GM19324 (cell line): ENCODE results near the gene DNASE2.
"Not testable (repeated sequence)": the region's sequence is repeated elsewhere in the genome, so short reads cannot be mapped to it uniquely, and the experiment has no call there.

ENCODE experiments used
- ATAC-seq: cut with Tn5 transposase; IDR thresholded peaks from one replicate; pipeline ENCODE4 v1.9.1; 2021; ENCODE audit warnings: mild to moderate bottlenecking, moderate library complexity; ENCODE audit not compliant: unreplicated experiment, low FRiP score

The DNASE2 gene

DNA sequence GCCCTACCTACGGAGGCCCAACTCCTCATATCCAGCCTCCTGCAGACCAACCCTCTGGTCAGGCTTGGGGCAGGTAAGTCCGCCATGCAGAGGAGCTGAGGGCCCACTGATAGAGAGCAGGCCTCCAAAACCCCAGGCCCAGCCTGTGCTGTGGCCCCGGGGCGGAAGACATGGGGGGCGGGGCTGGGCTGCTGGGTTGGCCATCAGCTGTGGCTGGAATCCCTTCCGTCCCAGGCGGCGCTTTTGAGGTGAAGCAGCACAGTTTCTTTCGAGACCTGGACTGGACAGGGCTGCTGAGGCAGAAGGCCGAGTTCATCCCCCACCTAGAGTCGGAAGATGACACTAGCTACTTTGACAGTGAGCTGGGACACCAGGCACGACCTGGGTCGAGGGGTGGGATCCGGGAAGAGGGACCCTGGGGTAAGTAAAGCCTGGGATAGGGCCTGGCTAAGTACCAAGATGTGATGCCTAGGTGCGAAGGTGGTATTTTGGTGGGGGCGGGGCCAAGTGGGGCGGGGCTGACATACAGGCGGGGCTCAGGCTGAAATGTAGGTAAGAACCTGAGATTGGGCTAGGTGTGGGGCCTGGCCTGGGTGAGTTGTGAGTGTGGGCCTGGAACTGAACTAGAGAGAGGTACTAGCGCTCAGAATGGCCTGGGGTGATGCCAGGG lies 15.4 kb downstream of the DNASE2 start:
- no peak for ATAC-seq

DNA sequence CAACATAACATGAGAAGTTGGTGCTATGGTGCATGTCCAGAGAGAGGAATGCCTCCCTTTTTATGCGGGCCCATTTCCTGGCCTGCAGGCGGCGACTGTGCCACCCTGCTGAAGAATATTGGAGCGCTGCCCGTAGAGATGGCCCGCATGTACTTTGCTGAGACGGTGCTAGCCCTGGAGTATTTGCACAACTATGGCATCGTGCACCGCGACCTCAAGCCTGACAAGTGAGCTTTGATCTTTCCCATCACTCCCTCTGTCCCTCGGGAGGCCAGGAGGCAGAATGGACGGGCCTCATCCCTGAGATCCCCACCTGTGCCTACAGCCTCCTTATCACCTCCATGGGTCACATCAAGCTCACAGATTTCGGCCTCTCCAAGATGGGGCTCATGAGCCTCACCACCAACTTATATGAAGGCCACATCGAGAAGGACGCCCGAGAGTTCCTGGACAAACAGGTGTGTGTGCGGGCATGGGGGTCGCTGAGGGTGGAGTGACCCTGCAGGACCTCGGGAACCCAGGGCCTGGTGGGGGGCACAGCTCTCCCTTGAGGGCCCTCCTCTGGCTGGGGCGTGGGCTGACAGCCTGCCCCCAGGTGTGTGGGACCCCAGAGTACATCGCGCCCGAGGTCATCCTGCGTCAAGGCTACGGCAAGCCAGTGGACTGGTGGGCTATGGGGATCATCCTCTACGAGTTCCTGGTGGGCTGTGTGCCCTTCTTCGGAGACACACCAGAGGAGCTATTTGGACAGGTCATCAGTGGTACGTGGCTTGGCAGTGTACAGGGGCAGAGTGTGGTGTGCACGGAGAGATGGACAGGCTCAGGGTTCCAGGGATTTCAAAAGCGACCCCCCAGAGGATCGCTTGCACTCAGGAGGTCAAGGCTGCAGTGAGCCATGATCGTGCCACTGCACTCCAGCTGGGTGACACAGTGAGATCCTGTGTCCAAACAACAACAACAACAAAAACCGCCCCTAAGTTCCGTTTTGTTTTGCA lies 16.2 kb downstream of the DNASE2 start:
- no peak for ATAC-seq

DNA sequence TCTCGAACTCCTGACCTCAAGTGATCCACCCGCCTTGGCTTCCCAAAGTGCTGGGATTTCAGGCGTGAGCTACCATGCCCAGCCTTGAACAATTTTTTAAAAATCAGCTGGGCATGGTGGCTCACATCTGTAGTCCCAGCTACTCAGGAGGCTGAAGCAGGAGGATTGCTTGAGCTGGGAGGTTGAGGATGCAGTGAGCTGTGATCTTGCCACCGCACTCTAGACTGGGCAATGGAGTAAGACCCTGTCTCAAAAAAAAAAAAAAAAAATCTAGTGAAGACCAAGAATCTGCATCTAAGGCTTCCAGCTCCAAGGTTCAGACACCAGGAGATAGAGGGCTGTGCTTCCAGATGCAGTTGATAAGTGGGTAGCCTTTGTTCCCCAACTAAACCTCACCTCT lies 17.1 kb downstream of the DNASE2 start:
- ATAC-seq: no peak

DNA sequence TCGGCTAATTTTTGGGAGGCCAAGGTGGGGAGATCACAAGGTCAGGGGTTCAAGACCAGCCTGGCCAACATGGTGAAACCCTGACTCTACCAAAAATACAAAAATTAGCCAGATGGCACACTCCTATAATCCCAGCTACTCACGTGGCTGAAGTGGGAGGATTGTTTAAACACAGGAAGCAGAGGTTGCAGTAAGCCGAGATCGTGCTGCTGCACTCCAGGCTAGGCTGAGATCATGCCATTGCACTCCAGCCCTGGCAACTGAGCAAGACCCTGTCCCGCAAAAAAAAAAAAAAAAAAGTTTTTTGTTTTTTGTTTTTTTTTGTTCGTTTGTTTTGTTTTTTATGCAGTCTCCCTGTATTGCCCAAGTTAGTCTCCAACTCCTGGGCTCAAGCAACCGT lies 21.7 kb downstream of the DNASE2 start:
- ATAC-seq: no peak

DNA sequence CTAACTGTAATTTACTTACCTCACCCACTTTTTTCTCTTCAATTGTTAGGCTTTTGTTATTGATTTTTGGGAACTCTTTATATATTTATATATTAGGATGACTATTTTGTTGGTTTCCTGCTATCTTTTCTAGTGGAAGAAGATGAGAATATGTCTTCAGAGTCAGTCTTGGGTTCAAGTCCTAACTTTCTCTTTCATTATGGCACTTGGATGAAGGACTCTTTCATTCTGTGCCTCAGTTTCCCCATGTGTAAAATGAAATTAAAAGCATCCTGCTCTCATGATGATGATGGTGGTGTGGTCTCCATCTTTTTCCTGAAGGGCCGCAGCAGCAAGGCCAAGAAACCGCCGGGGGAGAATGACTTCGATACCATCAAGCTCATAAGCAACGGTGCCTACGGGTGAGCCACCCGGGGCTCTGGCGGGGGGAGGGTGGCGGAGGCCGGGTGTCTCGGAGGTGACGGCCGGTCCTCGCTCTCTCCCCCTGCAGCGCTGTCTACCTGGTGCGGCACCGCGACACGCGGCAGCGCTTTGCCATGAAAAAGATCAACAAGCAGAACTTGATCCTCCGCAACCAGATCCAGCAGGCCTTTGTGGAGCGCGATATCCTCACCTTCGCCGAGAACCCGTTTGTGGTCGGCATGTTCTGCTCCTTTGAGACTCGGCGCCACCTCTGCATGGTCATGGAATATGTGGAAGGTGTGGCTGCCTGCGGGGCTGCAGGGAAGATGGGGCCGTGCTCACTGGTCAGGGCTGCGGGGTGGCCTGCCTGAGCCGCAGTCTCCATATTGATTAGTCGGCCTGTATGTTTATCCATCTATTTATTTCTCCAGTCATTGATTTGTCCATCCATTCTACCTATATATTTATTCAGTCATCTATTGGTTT lies 23.0 kb downstream of the DNASE2 start:
- ATAC-seq: no peak

DNA sequence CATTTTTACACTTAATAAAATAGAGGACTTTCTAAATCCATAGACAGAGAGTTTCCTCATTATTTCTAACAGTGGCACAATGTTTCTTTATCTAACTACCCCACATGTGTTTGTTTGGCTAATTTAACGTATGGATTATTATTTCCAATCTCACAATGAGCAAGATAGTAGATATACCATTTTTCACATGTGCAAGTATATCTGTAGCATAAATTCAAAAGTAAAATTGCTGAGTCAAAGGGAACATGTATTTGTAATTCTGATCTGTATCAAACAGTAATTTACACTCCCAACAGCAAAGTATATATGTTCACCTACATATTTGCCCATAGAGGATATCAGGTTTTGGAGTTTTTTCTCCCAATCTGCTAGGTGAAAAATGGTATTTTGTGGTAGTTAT lies 24.6 kb downstream of the DNASE2 start:
- no peak for ATAC-seq

DNA sequence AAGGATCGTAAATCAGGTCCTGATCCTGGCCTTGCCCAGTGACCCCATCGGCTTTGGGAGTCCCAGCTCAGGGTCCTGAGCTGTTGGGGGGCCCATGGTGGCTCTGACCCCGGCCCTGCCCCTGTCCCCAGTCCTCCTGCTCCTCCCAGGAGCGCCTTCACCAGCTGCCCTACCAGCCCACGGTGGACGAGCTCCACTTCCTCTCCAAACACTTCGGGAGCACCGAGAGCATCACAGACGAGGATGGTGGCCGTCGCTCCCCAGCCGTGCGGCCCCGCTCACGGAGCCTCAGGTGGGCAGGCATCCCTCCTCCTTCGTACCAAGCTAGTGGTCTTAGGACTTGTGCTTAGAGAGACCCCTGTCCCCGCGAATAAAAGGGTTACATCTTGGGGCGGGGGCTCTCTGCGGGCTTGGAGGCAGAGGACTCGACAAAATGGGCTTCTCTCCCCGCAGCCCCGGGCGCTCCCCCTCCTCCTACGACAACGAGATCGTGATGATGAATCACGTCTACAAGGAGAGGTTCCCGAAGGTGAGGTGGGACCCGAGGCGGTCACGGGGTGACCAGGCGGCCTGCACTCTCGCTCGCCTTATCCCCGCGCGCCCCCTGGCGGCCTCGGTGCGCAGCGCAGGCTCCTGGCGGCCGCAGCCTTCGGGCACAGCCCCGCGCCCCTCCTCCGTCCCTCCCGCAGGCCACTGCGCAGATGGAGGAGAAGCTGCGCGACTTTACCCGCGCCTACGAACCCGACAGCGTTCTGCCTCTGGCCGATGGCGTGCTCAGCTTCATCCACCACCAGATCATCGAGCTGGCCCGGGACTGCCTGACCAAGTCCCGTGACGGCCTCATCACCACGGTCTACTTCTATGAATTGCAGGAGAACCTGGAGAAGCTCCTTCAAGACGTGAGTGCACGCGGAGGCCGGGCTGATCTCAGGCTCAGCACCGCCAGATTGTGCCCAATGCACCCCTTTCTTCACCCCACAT lies 33.8 kb downstream of the DNASE2 start:
- no peak for ATAC-seq

DNA sequence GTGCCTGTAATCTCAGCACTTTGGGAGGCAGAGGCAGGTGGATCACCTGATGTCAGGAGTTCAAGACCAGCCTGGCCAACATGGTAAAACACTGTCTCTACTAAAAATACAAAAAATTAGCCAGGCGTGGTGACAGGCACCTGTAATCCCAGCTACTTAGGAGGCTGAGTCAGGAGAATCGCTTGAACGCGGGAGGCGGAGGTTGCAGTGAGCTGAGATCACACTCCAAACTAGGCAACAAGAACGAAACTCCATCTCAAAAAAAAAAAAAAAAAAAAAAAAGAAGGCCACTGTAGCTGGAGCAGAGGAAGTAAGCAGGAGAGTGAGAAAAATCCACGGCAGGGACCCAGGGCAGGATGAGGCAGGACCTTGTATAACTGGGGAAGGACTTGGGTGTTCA lies 34.6 kb downstream of the DNASE2 start:
- not testable (repeated sequence) for ATAC-seq

DNA sequence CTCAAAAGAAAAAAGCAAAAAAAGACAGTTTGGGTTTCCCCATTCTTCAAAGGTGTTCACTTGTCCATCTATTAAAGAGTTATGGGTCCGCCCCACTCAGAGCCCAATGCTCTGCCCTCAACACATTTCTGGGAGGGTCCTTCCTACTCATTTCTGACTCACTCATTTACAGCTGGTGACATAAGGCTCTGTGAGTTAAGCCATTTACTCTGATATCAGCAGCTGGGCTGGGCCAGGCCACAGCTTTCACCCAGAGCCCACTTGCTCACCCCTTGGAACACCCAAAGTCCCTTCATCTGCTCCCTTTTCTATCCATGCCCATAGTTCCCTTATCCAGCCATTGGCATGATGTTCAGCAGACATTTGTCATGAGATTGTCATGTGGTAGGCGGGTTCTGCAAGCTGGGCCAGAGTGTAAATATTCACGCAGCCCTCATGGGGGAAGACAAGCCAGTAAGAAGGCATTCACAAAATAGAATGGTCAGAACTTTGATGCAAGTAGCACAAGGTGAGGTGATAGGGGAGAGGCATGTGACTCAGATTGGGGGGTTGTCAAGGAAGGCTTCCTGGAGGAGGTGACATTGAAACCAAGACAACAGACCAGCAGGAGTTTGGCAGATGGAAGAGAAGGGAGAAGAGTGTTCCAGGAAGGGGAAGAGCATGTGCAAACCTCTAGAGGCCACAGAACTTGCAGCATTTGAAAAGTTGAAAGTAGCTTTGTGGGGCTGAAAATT lies 37.1 kb downstream of the DNASE2 start:
- ATAC-seq: no peak

DNA sequence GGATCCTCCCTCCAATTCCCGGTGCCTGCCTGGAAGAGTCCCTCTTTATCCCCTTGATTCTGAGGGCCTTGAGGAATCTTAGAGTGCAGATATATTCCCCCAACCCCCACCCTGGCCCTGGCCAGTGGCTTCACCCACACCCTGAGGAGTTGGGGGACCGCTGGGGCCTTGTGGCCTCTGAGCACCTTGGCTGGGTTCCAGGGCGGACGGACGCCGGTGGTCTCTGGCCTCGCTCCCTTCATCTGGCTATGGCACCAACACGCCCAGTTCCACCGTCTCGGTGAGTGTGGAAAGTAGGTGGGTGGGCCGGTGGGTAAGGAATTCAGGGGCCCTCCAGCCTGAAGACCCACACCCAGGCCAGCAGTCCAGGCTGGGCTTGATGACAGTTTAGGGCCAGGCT lies 37.9 kb downstream of the DNASE2 start:
- no peak for ATAC-seq

DNA sequence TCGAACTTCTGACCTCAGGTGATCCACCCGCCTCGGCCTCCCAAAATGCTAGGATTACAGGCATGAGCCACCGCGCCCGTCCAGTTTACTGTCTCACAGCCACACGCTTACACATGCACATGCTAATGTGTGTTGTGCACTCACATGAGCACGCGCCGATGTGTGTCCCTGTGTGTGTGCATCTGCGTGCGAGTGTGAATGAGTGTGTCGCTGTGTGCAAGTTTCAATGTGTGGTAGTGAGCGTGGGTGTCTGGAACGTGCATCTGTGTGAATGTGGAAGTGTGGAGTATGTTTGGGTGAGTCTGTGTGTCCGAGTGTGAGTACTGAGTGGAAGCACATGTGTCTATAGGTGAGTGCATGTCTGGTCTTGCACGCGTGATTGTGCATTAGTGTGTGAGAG lies 38.7 kb downstream of the DNASE2 start:
- no peak for ATAC-seq

DNA sequence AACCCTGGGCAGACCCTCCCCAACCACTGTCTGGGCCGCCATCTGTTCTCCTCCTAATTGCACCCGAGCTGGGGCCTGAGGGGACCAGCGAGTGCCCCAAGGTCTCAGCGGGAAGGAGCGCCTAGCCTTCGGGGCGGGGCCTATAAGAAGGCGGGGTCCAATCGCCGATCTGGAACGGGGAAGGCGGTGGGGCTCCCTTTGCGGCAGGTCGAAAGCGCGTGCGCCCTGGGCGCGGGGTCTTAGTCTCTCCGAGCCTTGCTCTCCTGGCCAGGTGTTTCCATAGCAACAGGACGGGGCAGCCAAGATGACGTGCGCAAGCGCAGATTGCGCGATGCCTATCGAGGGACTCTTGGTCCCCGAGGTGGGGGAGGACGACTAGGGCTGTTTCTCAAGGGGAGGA lies 40.2 kb downstream of the DNASE2 start:
- ATAC-seq: no peak

DNA sequence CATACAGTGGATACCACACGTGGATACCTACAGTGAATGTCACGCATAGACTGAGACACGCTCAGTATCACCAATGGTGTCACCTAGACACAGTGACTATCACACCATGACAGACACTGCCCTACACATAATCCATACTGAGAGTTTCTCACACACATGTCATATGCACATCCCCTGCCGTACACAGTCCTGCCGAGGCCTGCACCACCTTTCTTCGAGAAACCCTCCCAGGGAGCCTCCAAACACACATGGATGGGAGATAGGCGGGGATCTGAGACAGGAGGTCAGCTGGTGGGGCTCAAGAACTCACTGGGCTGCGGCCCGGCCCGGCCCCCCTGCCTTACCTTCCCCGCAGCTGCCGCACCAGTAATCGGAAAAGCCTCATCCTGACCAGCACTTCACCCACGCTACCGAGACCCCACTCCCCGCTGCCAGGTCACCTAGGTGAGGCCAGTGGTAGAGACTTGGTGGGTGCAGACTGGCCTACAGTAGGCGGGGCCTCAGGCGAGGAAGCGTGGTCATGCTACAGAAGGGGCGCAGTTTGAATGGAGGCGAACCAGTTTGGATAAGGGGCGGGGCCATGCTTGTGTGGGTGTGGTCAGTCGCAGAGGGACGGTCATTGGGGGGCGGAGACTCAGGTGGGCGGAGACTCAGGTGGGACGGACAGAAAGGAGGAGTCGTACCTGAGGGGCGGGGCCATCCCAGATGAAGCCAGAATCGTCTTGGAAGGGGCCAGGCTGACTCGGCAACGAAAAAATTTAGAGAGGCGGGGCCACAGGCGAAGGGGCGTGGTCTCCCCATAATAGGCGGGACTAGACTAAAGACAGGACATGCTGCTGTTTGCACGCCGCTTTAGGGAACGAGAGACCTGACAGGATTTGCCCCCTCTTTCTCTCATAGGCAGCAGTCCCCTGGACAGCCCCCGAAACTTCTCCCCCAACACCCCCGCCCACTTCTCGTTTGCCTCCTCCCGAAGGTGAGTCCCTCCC lies 40.9 kb downstream of the DNASE2 start:
- no peak for ATAC-seq

DNA sequence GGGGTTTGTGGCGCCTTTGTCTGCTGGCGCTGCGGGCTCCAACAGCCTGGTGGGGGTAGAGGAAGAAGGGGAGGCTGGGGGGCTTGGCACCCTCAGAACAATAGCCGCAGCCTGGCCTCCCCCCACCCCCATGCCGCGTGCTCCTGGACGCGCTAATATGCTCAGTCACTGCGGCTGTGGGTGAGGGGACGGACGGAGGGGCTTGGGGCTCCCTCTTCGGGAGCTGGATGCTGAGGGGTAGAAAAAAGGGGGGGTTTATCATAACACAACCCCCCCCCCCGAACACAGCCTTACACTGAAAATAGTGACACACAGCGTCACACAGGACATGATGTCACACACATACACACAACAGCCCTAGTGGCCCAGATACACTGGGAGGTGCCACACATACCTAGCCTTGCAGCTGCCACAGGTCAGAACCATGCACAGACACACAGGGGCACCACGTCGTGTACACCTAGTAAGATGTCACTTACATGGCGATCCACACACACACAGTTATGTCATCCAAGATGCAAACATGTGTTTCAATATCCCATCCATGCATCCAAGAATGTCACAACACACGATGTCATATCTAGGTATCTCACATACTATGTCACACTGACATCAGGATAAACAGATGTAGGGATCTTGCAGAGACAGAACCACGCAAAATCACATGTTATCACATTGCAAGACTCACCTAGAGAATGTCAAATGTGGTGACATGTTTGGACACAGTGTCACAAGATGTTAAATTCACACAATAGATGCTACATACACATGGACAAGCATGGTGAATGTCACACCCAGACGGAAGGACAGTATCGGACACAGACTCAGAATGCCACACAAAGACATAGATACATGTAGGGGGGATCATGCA lies 42.1 kb downstream of the DNASE2 start:
- no peak for ATAC-seq

DNA sequence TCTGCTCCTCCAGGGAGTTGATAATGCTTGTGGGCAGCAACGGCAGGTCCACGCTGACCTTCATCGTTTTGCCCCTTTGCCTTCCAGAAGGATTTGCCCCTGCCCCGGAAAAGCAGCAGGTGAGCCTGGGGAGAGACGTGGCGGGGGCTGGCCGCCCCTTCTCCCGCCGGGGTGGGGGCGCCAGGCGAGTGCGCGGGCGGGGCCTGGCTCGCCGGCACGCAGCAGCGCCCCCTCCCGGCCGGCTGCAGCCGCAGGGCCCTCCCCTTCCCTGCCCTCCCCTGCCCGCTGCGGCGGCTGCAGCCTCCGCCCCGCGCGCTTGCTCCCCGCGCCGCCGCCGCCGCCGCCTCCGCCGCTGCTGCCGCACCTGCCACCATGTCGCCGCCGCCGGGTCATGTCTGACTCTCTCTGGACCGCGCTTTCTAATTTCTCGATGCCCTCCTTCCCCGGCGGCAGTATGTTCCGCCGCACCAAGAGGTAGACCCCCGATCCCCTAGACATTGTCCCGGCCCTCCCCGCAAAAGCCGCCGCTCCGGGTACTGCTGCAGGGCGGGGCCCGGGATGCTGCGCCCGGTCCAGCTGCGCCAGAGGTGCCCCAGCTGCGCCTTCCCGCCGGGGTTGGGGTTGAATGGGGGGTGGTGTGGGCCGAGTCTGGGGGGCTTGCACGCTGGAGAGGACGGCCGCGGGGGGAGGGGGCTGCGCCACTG lies 42.9 kb downstream of the DNASE2 start, which contains the start of gene MAST1:
Gene MAST1 (plus strand): TSS at position 334 of the 704 bp plus-strand sequence. CDS start 58 bp downstream, at position 392.
- no peak for ATAC-seq

DNA sequence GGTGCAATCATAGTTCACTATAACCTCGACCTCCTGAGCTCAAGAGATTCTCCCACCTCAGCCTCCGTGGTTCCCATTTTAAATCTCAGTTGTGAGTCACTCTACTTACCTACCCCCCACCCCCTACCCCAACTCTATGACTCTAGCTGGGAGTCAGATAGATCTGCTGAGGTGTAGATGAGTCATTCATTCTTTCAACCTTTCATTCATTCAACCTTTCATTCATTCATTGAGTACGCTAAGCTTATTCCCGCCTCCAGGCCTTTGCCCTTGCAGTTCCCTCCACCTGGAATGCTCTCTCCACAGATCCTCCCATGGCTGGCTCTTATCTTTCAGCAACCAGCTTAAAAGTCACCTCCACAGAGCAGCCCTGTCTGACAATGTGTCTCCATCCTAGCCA lies 44.0 kb downstream of the DNASE2 start:
- ATAC-seq: no peak
